ENCODE data around the gene DTNB.

DTNB gene

DNA sequence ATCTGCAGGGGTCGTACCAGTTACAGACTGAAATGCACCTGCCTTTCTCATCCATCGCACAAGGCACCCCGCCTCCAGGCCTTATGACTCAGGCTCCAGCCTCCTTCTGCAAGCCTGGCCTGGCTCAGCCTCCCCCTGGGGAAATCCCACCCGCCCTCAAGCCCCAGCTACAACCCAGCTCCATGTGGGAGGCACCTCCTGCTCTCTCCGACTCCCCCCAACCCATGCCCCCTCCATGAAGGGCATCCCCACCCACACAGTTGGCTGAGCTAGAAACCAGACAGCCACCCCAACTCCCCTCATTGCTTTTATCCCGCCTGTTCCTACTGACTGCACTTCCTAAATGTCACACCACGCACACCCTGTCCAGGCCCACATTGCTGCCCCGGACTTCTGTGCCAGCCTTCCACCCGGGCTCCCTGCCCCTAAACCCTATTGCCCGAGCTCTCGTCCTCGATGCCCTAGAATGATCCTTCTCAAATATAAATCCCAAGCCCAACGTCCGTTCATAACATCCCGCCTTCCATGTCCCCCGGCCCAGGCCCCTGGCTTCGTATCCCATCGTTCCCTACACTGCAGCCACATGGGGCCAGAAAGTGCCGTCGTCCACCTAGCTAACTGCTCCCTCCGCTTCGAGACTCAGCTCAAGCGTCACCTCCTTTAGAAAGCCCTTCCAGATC lies 341.6 kb downstream of the DTNB start:
- in situ Hi-C loops (cut with MboI; ENCODE audit: low sequenced_read_pairs), result no loop called here

DNA sequence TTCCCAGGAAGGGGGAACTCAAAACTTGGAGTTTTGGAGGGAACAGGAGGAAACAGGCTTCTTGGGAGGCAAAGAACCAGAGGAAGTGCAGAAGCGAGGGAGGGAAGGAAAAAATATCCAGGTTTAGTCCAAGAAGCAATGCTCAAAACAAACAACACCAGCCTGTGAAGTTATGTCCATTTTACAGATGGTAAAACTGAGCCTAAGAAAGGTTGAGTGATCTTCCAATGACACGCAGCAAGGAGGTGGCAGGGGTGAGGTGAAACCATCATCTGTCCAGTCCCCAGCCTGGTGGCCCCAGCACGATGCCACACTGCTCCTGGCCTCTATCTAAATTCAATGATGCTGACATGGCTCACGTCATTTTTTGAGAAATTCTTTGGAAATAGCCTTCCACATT lies 342.4 kb downstream of the DTNB start:
- in situ Hi-C loops (cut with MboI; ENCODE audit: low sequenced_read_pairs), result no loop called here

GRCh38 chr2:25330273-25330672 lies 343.1 kb downstream of the DTNB start:
- in situ Hi-C loops (cut with MboI; ENCODE audit: low sequenced_read_pairs), result no loop called here

DNA sequence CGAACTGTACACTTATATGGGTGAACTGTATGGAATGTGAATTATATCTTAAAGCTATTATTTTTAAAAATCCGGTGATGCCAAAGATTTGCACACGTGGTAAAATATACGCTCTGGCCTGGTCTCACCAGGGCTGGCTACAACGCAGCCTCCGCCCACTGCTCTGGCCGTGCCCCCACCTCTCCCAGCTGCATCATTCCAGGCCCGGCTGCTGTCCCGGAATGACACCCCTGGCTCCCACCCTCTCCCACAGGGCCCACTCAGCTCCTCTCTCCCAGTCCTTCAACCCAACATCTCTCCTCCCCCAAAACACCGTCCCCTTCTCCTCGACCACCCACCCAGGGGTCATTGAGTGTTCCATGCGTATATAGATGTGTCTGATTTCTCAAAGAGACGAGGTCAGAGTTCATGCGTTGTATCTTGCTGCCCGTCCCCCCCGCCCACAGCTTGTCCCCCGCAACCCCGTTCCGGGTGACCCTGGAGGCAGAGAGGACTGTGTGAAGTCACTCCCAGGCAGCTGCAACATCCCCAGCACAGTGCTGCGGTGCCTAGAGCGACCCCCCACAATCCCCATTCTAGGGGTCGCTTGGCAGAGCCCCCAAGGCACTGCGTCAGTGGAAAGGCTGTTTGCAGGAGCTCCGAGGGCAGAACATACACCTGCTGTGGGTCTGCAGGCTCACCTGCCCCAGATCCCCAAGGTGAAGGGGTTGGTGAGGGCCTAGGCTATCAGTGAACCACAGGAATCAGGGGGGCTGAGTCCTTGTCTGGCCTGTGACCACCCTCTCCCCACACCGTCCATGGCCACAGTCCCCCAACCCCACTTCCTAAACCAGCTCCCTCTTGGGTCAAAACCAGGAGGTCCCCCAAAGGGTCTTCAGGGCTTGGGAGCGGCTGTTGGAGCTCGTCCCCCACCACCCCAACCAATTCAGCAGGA lies 345.0 kb downstream of the DTNB start:
- in situ Hi-C loops (cut with MboI; ENCODE audit: low sequenced_read_pairs), result no loop called here
